Keratinocyte (primary cell): Measurements from ENCODE around the gene TMEM253.

Experiments
- CTCF ChIP-seq, 3 experiments: IDR thresholded peaks in 1 of 3; conservative IDR thresholded peaks in 1 of 3; optimal IDR thresholded peaks in 1 of 3; 2 replicates in 2 of 3; 3 replicates in 1 of 3; pipeline versions ENCODE3 to v1.5.1; 2011; ENCODE audit warnings: low read length in 3 of 3, mild to moderate bottlenecking in 3 of 3, moderate library complexity in 2 of 3, control low read depth in 1 of 3, inconsistent platforms in 1 of 3; ENCODE audit not compliant: insufficient read depth in 2 of 3; ENCODE audit errors: extremely low read depth in 1 of 3
- EZH2 ChIP-seq: IDR thresholded peaks from one replicate; pipeline ENCODE4 v1.6.1; 2012; ENCODE audit warnings: inconsistent platforms, mild to moderate bottlenecking, low read length, moderate library complexity

DNA sequence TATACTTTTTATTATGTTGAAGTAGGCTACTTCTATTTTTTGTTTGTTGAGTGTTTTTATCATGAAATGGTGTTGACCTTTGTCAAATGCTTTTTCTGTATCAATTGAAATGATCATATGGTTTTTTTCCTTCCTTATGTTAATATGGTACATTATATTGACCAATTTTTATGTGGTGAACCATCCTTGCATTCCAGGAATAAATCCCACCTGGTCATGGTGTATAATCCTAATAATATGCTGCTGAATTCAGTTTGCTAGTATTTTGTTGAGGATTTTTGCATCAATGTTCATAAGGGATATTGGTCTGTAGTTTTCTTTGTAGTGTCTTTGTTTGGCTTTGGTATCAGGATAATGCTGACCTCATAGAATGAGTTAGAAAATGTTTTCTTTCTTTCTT is 44.6 kb downstream of the TMEM253 start:
- TF ChIP-seq CTCF (optimal IDR thresholded peaks at IDR 0.05 in 1 of 3, IDR thresholded peaks at IDR 0.05 in 1 of 3, conservative IDR thresholded peaks at IDR 0.05 in 1 of 3; ENCODE audit: extremely low read depth in 1 of 3, insufficient read depth in 2 of 3, low read length in 3 of 3), result no peak
- no peak for TF ChIP-seq EZH2
